Spinal cord (tissue), 10 donors: ENCODE measurements around the gene CUTA. TPM values are rescaled to one million over a fixed set of nuclear protein-coding genes. Genes with fewer than 3 reads are reported as not detected.
A peak's percentile ranks its signal among the peaks of the same experiment; 100 is the strongest.
"Not testable (repeated sequence)": the region's sequence is repeated elsewhere in the genome, so short reads cannot be mapped to it uniquely, and the experiment has no call there.

ENCODE experiments used
- DNase-seq, 6 donors: peaks; one replicate each; pipeline versions ENCODE4 v3.0.0 to v3.0.0-alpha.2; 2013 to 2015; ENCODE audit warnings: low spot score in 6 of 6, low read depth in 4 of 6
- H3K27ac ChIP-seq: one replicate; pipeline ENCODE4 v1.5.1; 2013; ENCODE audit warnings: low read depth, low read length, control low read depth
- H3K27me3 ChIP-seq: one replicate; pipeline ENCODE4 v1.6.1; 2013; ENCODE audit warnings: low read length; ENCODE audit not compliant: control insufficient read depth, insufficient read depth
- H3K36me3 ChIP-seq: one replicate; pipeline ENCODE4 v1.6.1; 2013; ENCODE audit warnings: low read length; ENCODE audit not compliant: control insufficient read depth, insufficient read depth
- H3K4me1 ChIP-seq: one replicate; pipeline ENCODE4 v1.6.1; 2013; ENCODE audit warnings: low read length; ENCODE audit not compliant: control insufficient read depth, insufficient read depth
- H3K4me3 ChIP-seq: one replicate; pipeline ENCODE4 v1.5.1; 2013; ENCODE audit warnings: low read depth, low read length, control low read depth
- H3K9me3 ChIP-seq: one replicate; pipeline ENCODE4 v1.6.1; 2013; ENCODE audit warnings: low read length; ENCODE audit not compliant: control insufficient read depth, insufficient read depth
- WGBS: methylation state at CpG from one replicate; pipeline ENCODE4 v1.1.5; 2013; ENCODE audit warnings: missing lambda C conversion rate; ENCODE audit not compliant: insufficient coverage; 5-methylcytosine and 5-hydroxymethylcytosine counted together
- polyA plus RNA-seq, 2 donors: library from polyadenylated mRNA; unstranded; fragments of 120-200 nt; gene quantifications; one replicate each; pipeline ENCODE4 v1.2.1, GENCODE V29; 2013; ENCODE audit not compliant: insufficient read length in 2 of 2
- small RNA-seq: library from RNA; depleted of rRNA; stranded (forward); fragments of <200 nt; gene quantifications from one replicate; pipeline ENCODE3, GENCODE V24; 2014; ENCODE audit warnings: low replicate concordance
- total RNA-seq, 2 donors: library from RNA; depleted of rRNA in 1 of 2; stranded (reverse); fragments of 120-200 nt in 1 of 2; fragments of >200 nt in 1 of 2; gene quantifications; one replicate each; pipeline versions ENCODE4 v1.2.3 to v1.2.4, GENCODE V29; 2013 to 2014
- donor health status: healthy.

CUTA gene
- total and polyA plus RNA-seq, 4 donors = 64.9 to 241 (median 206) TPM

GRCh38 chr6:33372526-33373123 is 45.3 kb downstream of the CUTA start:
- H3K4me3 ChIP-seq = no peak overlapping the region
- WGBS = 33% methylated on average over 3 of the region's 5 CpGs
- H3K27ac ChIP-seq = no peak overlapping the region

GRCh38 chr6:33371901-33372300 is 46.0 kb downstream of the CUTA start:
- not testable (repeated sequence) for H3K27ac ChIP-seq, H3K27me3 ChIP-seq, H3K9me3 ChIP-seq, H3K36me3 ChIP-seq, H3K4me3 ChIP-seq, DNase-seq, H3K4me1 ChIP-seq
- WGBS = 86% methylated on average over 6 of the region's 8 CpGs

More at GRCh38 chr6:33372526-33373123, 45.3 kb downstream of the CUTA start:
- DNase-seq = peak in 1 of 6 donors; percentile 5
- H3K9me3 ChIP-seq = no peaks in the 10 kb centered on the region
- no peaks in the 10 kb centered on the region for H3K36me3 ChIP-seq
- no peaks in the 10 kb centered on the region for H3K4me1 ChIP-seq
- H3K27me3 ChIP-seq = no peaks in the 10 kb centered on the region

GRCh38 chr6:33367715-33368025 is 50.2 kb downstream of the CUTA start:
- not testable (repeated sequence) for H3K4me3 ChIP-seq, DNase-seq, H3K27ac ChIP-seq, H3K36me3 ChIP-seq, H3K27me3 ChIP-seq, H3K4me1 ChIP-seq, H3K9me3 ChIP-seq
- 83% methylated on average over 4 of the region's 5 CpGs for WGBS

DNA sequence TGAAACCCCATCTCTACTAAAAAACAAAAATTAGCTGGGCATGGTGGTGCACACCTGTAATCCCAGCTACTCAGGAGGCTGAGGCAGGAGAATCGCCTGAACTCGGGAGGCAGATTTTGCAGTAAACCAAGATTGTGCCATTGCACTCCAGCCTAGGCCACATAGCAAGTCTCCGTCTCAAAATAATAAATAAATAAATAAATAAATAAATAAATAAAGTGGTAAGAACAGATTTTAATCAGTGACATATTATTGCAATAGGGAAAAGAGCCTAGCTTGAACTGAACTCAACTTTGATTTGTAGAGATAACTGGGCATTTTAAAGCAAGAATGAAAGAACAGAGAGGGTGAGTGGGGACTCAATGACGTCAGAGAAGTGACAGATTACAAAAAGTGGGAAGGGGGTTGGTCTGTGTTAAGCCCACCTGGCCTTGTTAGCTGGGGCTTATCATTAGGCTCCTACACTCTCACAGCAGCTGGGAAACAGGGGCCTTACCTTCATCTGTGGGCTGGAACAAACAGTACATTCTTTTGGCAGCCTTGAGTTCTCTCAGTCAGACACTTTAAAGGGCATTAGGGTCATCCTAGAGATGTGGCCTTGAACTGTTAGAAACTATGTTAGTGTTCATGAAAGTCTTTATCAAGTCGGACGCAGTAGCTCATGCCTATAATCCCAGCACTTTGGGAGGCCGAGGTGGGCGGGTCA is 50.7 kb downstream of the CUTA start:
- Histone ChIP-seq H3K27me3 (no peaks in the 10 kb centered on the region), H3K4me3 (no peak overlapping the region), H3K27ac (no peak overlapping the region), H3K4me1 (no peaks in the 10 kb centered on the region), H3K36me3 (no peaks in the 10 kb centered on the region), H3K9me3 (no peaks in the 10 kb centered on the region)
- 75% methylated on average over 1 of the region's 8 CpGs for WGBS
- DNase-seq = no peak

Small RNA genes within 50 kb of the gene (small RNA-seq; reads per million reads assigned to genes)
- gene RPL35AP4 = not detected
- not detected for gene ZBTB9

Other genes with a start within 250 kb of the CUTA start
- gene COL11A2, start 225.6 kb downstream of the CUTA start, total RNA-seq = 1 to 10 TPM; 2.8 to 4.9 TPM
- gene COL11A2, start 225.6 kb downstream of the CUTA start, polyA plus RNA-seq = 10 to 100 TPM; 10.4 to 12.6 TPM
- gene RXRB, start 217.4 kb downstream of the CUTA start, total RNA-seq = 10 to 100 TPM; 19.2 to 32.3 TPM
- gene RXRB, start 217.4 kb downstream of the CUTA start, polyA plus RNA-seq = 10 to 100 TPM; 61.6 to 79.0 TPM
- gene SLC39A7, start 217.2 kb downstream of the CUTA start, total RNA-seq = 10 to 100 TPM; 55.0 to 87.3 TPM
- gene SLC39A7, start 217.2 kb downstream of the CUTA start, polyA plus RNA-seq = 100 to 1,000 TPM in 1 of 2 donors, 10 to 100 TPM in 1; 86.7 to 103 TPM
- 10 to 100 TPM in 1 of 2 donors, 1 to 10 TPM in 1; 7.8 to 24.8 TPM for gene HSD17B8, start 213.5 kb downstream of the CUTA start, total RNA-seq
- gene HSD17B8, start 213.5 kb downstream of the CUTA start, polyA plus RNA-seq = 10 to 100 TPM in 1 of 2 donors, 1 to 10 TPM in 1; 8.5 to 10.5 TPM
- gene RING1, start 209.6 kb downstream of the CUTA start, total RNA-seq = 10 to 100 TPM; 19.0 to 43.9 TPM
- gene RING1, start 209.6 kb downstream of the CUTA start, polyA plus RNA-seq = 10 to 100 TPM; 63.3 to 71.0 TPM
- gene VPS52, start 146.2 kb downstream of the CUTA start, total RNA-seq = 10 to 100 TPM; 35.4 to 49.3 TPM
- 10 to 100 TPM; 69.2 to 87.3 TPM for gene VPS52, start 146.2 kb downstream of the CUTA start, polyA plus RNA-seq
- gene RPS18, start 146.0 kb downstream of the CUTA start, total RNA-seq = 1,000 to 10,000 TPM; 1,293 to 3,565 TPM
- 1,000 to 10,000 TPM; 1,607 to 1,704 TPM for gene RPS18, start 146.0 kb downstream of the CUTA start, polyA plus RNA-seq
- gene B3GALT4, start 141.0 kb downstream of the CUTA start, total RNA-seq = 10 to 100 TPM in 1 of 2 donors, 1 to 10 TPM in 1; 5.8 to 12.9 TPM
- 1 to 10 TPM; 6.2 to 8.1 TPM for gene B3GALT4, start 141.0 kb downstream of the CUTA start, polyA plus RNA-seq
- gene WDR46, start 128.9 kb downstream of the CUTA start, total RNA-seq = 10 to 100 TPM; 31.7 to 53.8 TPM
- gene WDR46, start 128.9 kb downstream of the CUTA start, polyA plus RNA-seq = 10 to 100 TPM; 51.8 to 60.5 TPM
- 10 to 100 TPM; 30.4 to 54.4 TPM for gene PFDN6, start 128.5 kb downstream of the CUTA start, total RNA-seq
- gene PFDN6, start 128.5 kb downstream of the CUTA start, polyA plus RNA-seq = 10 to 100 TPM; 78.5 to 80.2 TPM
- gene RGL2, start 119.2 kb downstream of the CUTA start, total RNA-seq = 10 to 100 TPM; 23.6 to 63.8 TPM
- 100 to 1,000 TPM; 101 to 119 TPM for gene RGL2, start 119.2 kb downstream of the CUTA start, polyA plus RNA-seq
- gene TAPBP, start 104.0 kb downstream of the CUTA start, total RNA-seq = 10 to 100 TPM; 42.8 to 48.0 TPM
- gene TAPBP, start 104.0 kb downstream of the CUTA start, polyA plus RNA-seq = 10 to 100 TPM; 41.3 to 49.2 TPM
- 10 to 100 TPM; 16.4 to 26.8 TPM for gene ZBTB22, start 100.4 kb downstream of the CUTA start, total RNA-seq
- gene ZBTB22, start 100.4 kb downstream of the CUTA start, polyA plus RNA-seq = 10 to 100 TPM; 25.3 to 25.4 TPM
- gene DAXX, start 95.1 kb downstream of the CUTA start, total RNA-seq = 10 to 100 TPM; 18.0 to 35.5 TPM
- 10 to 100 TPM; 50.8 to 51.9 TPM for gene DAXX, start 95.1 kb downstream of the CUTA start, polyA plus RNA-seq
- gene KIFC1, start 26.3 kb downstream of the CUTA start, total RNA-seq = 10 to 100 TPM in 1 of 2 donors, 1 to 10 TPM in 1; 6.7 to 12.9 TPM
- gene KIFC1, start 26.3 kb downstream of the CUTA start, polyA plus RNA-seq = 10 to 100 TPM; 18.0 to 25.9 TPM
- gene PHF1, start 7.1 kb downstream of the CUTA start, total RNA-seq = 10 to 100 TPM; 17.2 to 55.4 TPM
- gene PHF1, start 7.1 kb downstream of the CUTA start, polyA plus RNA-seq = 100 to 1,000 TPM; 116 to 128 TPM
- gene SYNGAP1, start 2.0 kb upstream of the CUTA start, total RNA-seq = 10 to 100 TPM; 11.5 to 21.0 TPM
- 10 to 100 TPM; 84.7 to 98.9 TPM for gene SYNGAP1, start 2.0 kb upstream of the CUTA start, polyA plus RNA-seq
- 10 to 100 TPM in 1 of 2 donors, 1 to 10 TPM in 1; 7.1 to 13.1 TPM for gene ZBTB9, start 36.5 kb upstream of the CUTA start, total RNA-seq
- gene ZBTB9, start 36.5 kb upstream of the CUTA start, polyA plus RNA-seq = 10 to 100 TPM; 12.6 to 14.1 TPM
- gene BAK1, start 162.2 kb upstream of the CUTA start, total RNA-seq = 1 to 10 TPM; 5.3 to 9.4 TPM
- gene BAK1, start 162.2 kb upstream of the CUTA start, polyA plus RNA-seq = 10 to 100 TPM; 13.9 to 15.3 TPM
- 10 to 100 TPM in 1 of 2 donors, 1 to 10 TPM in 1; 6.6 to 10.9 TPM for gene ITPR3, start 203.2 kb upstream of the CUTA start, total RNA-seq
- gene ITPR3, start 203.2 kb upstream of the CUTA start, polyA plus RNA-seq = 10 to 100 TPM in 1 of 2 donors, 1 to 10 TPM in 1; 6.0 to 11.9 TPM